DND-41 (cell line): ENCODE results near the gene TNRC6B.

Experiments used
- EZH2 ChIP-seq: IDR thresholded peaks from 3 replicates; pipeline ENCODE4 v1.6.1; 2012; ENCODE audit warnings: borderline replicate concordance, low read depth, mild to moderate bottlenecking, moderate library complexity, low read length, inconsistent platforms; ENCODE audit not compliant: severe bottlenecking
- TF ChIP-seq, protein P1 (sequence below): IDR thresholded peaks from 2 replicates; pipeline ENCODE4 v1.5.1; 2012; ENCODE audit warnings: borderline replicate concordance, low read length, moderate library complexity, mild to moderate bottlenecking; ENCODE audit not compliant: poor library complexity, severe bottlenecking; ENCODE audit errors: extremely low read depth

DNA sequence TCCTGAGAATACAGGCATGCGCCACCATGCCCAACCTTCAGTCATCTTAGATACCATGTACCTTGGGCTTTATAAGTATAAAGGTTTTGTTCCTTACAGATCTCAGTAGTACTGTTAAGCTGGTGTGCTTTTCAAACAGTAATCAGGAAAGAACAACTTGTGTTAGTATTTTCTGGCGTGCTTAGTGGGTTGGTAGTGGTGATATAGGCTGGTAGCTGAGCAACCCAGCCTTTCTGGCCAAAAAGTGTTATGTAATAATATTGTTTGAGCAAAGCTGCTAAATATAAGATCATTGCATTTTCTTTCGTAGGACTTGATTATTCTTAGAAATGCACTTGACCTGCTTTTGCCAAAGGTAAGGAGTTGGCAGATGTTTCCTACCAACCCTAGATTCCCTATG, 175.0 kb downstream of the TNRC6B start:
- no peak for TF ChIP-seq EZH2
- TF ChIP-seq, protein P1, sequence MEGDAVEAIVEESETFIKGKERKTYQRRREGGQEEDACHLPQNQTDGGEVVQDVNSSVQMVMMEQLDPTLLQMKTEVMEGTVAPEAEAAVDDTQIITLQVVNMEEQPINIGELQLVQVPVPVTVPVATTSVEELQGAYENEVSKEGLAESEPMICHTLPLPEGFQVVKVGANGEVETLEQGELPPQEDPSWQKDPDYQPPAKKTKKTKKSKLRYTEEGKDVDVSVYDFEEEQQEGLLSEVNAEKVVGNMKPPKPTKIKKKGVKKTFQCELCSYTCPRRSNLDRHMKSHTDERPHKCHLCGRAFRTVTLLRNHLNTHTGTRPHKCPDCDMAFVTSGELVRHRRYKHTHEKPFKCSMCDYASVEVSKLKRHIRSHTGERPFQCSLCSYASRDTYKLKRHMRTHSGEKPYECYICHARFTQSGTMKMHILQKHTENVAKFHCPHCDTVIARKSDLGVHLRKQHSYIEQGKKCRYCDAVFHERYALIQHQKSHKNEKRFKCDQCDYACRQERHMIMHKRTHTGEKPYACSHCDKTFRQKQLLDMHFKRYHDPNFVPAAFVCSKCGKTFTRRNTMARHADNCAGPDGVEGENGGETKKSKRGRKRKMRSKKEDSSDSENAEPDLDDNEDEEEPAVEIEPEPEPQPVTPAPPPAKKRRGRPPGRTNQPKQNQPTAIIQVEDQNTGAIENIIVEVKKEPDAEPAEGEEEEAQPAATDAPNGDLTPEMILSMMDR, result no peak
